GM18868 (cell line): ENCODE data around the gene C19orf47.

Experiments used
- ATAC-seq: cut with Tn5 transposase; IDR thresholded peaks from one replicate; pipeline ENCODE4 v1.9.1; 2021; ENCODE audit warnings: mild to moderate bottlenecking, moderate library complexity; ENCODE audit not compliant: unreplicated experiment

C19orf47 gene

DNA sequence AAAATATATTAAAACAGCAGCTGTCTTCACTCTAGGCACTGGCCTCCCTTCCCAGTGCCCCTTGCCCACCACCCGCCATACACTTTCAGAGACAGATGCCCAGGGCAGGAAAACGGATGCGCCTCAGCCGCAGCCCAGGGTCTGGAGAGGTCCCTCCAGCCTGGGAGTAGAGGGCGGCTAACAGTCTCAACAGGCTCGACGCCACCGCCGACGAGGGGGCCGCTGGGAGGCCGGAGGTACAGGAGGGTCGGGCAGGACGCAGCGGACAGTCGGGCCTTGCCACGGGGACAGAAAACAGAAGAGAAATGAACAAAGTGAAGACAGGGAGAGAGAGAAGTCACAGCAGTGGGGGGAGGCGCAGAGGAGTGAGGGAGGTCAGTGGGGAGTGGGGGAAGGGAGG is 27.1 kb downstream of the C19orf47 start:
- ATAC-seq, result no peak

- ATAC-seq, result no peak
Observed at GRCh38 chr19:40320558-40320935, 27.6 kb downstream of the C19orf47 start.

DNA sequence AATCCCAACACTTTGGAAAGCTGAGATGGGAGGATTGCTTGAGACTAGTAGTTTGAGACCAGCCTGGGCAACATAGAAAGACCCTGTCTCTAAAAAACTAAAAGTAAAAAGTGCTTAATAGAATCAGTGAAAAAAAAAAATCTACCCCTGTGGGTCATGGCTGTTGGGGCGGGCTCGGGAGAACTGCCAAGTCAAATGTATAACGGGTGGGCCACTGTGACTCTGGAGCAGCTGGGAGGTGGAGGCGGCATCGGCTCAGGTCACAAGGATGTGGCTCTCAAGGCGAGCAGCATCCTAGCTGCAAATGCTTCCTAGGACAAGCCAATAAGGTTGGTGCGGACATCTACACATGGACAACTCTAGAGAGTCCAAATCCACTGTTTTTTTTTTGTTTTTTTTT is 30.9 kb downstream of the C19orf47 start:
- ATAC-seq, result no peak

DNA sequence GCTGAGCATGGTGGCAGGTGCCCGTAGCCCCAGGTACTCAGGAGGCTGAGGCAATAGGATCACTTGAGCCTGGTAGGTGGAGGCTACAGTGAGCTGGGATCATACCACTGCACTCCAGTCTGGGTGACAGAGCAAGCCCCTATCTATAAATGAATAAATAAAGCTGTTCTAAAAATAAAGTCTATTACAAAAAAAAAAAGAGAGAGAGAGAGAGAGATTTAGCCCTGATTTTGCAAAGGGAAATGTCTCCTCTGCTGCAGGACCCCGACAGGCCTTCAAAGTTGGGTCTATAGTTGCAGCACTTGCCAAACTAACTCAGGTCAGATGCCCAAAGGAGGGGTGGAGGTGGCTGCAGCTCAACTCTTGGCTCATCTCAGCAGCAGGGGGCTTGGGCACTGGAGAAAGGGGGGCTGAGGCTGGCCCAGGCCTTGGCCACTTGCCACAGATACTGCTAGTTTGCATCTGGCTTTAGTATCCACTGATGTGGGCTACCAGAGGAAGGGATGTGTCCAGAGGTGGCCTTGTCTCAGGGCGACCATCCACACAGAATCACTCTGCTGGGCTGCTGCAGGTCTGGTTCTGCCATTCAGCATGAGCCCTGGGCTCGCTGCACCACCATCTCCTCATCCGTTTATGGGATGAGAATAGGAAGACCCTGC is 32.3 kb downstream of the C19orf47 start:
- ATAC-seq, result no peak

DNA sequence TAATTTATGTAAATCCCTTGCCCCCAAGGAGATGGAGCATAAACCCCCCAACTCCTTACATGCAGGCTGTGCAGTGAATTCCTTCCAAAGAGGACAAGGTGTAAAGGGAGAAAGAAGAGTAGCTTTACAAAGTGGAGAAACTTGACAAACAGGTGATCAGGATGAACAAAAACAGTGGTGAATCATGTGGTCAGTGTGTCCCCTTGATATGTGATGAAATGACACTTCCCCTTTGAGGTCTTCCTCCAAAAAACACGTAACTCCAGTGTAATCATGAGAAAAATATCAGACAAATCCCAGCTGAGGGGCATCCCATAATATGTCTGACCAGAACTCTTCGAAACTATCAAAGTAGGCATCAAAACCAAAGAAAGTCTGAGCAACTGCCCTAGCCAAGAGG is 33.5 kb downstream of the C19orf47 start:
- no peak for ATAC-seq

DNA sequence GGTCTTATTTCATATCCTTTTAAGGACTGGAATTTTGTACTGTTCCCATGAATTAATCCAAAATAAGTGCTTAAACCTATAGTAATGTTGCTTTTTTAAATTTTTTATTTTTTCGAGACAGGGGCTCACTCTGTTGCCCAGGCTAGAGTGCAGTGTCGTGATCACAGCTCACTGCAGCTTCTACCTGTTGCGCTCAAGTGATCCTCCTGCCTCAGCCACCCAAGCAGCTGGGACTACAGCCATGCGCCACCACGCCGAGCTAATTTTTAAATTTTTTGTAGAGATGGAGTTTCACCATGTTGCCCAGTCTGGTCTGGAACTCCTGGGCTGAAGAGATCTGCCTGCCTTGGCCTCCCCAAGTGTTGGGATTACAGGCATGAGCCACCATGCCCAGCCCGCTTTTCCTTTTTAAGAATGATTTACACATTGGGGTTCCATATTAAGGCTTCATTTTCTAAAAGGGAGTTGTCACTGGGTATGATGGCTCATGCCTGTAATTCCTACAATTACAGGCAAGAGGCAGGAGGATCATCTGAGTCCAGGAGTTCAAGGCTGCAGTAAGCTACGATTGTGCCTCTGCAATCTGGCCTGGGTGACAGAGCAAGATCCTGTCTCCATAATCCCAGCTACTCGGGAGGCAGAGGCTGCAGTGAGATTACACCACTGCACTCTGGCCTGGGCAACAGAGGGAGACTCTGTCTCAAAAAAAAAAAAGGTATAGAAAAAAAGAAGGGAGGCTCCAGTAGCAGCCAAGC is 34.8 kb downstream of the C19orf47 start:
- ATAC-seq, result no peak

DNA sequence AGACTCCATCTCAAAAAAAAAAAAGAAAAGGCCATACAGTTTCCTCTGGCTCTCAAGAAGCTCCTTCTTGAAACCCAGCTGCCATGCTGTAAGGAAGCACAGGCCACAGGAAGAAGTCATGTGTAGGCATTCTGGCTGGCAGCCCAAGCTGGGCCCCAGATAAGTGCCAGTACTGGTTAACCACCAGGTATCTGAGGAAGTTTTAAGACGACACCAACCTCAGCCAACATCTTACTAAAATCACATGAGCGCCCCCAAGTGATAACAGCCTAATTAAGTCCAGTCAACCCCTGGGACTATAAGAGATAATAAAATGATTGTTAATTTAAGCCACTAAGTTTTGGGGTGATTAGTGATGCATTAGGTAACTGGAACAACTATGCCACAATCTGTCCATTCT is 35.7 kb downstream of the C19orf47 start:
- no peak for ATAC-seq

DNA sequence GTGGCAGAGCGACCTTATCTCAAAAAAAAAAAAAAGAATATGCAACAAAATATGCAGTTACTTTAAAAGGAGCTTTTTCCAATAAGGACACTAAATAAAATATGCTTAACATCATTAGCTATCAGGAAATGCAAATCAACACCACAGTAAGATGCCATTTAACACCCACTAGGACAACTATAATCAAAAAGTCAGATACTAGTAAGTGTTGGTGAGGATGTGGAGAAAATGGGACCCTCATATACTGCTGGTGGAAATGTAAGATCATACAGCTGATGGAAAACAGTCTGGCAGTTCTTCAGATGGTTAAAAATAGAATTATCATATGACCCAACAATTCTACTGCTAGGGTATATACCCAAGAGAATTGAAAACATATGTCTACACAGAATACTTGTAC is 38.5 kb downstream of the C19orf47 start:
- ATAC-seq, result no peak

DNA sequence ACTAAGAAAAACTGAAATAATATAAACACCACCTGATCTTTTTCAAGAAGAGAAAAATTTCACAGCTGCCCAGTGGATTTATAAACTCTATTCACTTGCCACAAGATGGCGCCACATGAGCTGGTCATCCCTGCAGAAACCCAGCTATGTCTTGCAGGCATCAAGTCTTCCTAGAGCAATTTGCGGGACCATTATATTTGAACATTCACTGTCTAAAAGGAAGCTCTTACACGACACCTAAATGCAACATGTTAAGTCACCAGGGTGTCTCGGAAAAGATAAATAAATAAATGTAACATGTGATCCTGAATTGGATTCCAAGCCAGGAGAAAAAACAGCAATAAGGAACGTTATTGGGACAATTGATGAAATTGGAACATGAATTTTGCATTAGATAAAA is 42.8 kb downstream of the C19orf47 start:
- ATAC-seq, result no peak

DNA sequence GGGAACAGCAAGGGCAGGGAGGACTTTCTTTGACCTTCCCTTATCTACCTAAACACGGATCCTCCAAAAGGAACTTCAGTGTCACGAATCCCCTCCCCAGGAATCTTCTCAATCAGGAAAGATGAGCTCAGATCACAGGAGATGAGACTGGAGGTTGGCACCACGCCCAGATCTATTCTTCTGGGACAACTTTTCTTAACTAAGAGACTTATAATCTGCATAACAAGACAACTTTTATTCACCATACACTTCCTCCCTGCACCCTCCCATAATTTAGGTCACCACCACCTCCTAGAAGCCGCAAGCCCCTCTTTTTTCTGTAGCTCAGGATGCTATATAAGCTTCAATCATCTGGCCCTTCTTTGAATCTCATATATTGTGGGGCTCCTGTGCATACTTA is 43.9 kb downstream of the C19orf47 start:
- no peak for ATAC-seq

GRCh38 chr19:40303765-40304164 is 44.4 kb downstream of the C19orf47 start:
- ATAC-seq, result no peak

- no peak for ATAC-seq
Observed at GRCh38 chr19:40302224-40303011, 45.8 kb downstream of the C19orf47 start.

- no peak for ATAC-seq
Observed at GRCh38 chr19:40300668-40301067, 47.5 kb downstream of the C19orf47 start.

DNA sequence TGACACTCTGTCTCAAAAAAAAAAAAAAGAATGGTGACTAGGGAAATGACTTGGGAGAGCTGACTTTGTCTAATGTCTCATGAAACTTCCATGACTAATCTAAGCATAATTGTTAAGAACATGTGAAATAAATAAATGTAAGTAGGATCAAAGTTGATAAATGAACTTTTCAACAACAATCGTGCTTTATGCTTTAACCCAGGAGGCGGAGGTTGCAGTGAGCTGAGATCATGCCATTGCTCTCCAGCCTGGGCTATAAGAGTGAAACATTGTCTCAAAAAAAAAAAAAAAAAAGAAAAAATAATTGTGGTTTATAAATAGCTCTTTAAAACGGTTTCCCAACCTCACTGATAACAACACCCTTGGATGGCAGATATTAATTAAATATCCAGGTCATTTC is 50.2 kb downstream of the C19orf47 start:
- ATAC-seq, result no peak

DNA sequence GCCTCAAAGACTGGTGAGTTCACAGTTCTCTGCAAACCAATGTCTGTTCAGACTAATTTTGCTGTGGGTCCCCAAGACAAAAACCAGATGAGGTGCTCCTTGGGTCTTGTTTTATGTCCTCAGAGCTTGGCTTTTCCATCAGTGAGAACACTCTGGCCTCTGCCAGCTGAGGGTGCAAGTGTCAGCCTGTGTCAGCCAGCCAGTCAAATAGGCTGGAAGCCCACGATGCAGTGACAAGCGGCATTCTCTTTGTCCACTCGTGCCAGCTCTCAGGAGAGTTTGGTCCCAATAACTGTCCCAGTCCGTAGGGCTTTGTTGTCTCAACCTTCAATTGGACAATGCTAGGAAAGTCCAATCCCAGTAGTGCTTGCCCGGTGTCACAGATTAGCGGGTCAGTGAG is 53.6 kb downstream of the C19orf47 start:
- ATAC-seq, result no peak

- ATAC-seq, result no peak
Observed at GRCh38 chr19:40286971-40287421, 61.2 kb downstream of the C19orf47 start.

DNA sequence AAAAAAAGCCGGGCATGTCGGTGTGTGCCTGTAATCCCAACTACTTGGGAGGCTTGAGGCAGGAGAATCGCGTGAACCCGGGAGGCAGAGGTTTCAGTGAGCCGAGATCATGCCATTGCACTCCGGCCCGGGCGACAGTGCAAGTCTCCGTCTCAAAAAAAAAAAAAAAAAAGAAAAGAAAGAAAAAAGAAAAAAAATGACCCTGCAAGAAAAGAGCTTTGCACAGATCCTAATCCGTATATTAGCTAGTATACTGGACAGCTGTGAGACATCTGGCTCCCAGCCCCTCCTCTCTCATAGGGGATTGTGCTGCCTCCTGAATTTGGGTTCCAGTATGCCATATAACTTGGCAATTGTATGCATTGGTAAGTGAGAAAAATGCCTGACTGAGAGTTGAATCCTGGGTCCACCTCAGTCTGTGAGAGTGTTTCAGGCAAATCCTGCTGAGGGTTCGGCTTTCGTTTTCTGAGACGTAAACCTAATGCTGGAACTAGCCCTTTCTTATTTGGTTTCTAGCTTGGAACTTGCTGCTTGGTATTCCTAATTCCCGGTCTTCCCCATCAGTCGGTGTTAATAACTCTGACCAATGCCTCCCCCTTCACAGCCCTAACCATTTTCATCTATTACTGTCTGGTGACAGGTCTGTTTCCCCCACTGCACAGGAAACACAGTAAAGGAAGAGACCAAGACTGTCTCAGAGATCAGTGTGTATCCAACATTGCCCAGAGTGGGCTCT is 61.8 kb downstream of the C19orf47 start:
- ATAC-seq, result no peak

GRCh38 chr19:40285353-40286234 is 62.6 kb downstream of the C19orf47 start:
- ATAC-seq, result peak; percentile 79

DNA sequence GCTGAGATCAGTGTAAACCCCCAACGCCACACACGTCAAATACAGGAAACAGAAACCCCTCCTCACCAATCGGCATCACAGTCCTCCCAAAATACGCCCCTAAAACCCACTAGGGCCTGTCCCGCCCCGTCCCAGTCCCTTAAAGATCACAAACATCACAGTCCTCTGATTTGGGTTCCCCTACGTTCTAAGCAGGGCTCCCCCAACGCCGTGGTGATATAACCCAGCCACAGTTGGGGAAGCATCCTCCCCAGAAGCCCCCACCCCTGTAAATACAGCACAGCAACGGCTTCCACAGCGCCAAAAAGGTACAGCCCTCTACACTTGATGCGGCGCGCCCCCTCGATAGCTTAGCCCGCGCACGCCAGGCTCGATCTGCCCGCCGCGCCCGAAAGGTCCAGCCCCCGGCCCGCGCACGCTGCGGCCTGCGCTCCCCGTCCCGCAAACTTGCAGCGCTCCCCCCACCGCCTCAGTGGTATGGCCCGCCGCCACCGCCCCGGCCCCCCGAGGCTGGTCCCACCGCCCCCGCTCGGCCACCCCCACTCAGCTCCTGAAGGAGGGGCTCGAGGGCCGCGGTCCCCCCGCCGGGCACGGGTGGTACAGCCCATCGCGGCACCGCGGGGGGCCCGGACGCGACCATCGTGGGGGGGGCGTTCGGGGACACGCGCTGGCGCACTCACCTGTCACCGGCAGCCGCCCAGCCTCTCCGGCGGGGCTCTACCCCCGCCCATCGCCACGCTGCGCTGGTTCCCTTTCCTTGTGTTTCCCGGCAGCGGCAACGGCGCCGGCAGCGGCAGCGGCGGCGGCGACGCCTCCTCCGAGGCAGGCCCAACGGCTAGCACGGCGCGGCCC is 63.5 kb downstream of the C19orf47 start, which contains the start of gene AKT2:
Gene AKT2, minus strand, starts transcription at position 845 of the 852 bp plus-strand sequence. CDS start 20,078 bp downstream, outside the sequence.
- peak; percentile 33 for ATAC-seq
